IMR-90 (cell line): ENCODE data around the gene VAC14. TPM values are rescaled to one million over a fixed set of nuclear protein-coding genes. Genes with fewer than 3 reads are reported as not detected.

ENCODE experiments used
- ATAC-seq: fragments of 200-7000 bp; cut with Tn5 transposase; 2 replicates; pipeline ENCODE4 v1.9.1; 2020; ENCODE audit warnings: low read depth, mild to moderate bottlenecking, moderate library complexity
- BruUV-seq: library from RNA; stranded (reverse); fragments of 400-500 nt; replicated peaks from 2 replicates; lab custom pipeline; 2021; lab: Mats Ljungman, UMichigan
- CTCF ChIA-PET: fragments of 300-600 bp; formaldehyde crosslinking; extraction: SDS; loops from one replicate; lab custom pipeline; 2021; ENCODE audit warnings: antibody characterized with exemption; lab: Yijun Ruan, JAX
- POLR2A ChIA-PET: fragments of 300-600 bp; sonication (Branson Sonifier 250); formaldehyde crosslinking; loops from one replicate; lab custom pipeline; 2022; ENCODE audit warnings: antibody characterized with exemption; ENCODE audit not compliant: unreplicated experiment; lab: Charles Lee
- DNase-seq: peaks from one replicate; pipeline ENCODE4 v3.0.0; 2013
- H2AFZ ChIP-seq: replicated peaks from 2 replicates; pipeline ENCODE3; 2013; ENCODE audit warnings: low read length, mild to moderate bottlenecking; ENCODE audit not compliant: poor library complexity
- H2AK5ac ChIP-seq: 2 replicates; pipeline ENCODE4 v1.6.1; 2013; ENCODE audit warnings: low read depth, low read length, inconsistent platforms
- H2AK9ac ChIP-seq: replicated peaks from 2 replicates; pipeline ENCODE3; 2013; ENCODE audit warnings: mild to moderate bottlenecking, low read depth, low read length, moderate library complexity; ENCODE audit not compliant: poor library complexity
- H2BK120ac ChIP-seq: 2 replicates; pipeline ENCODE4 v1.6.1; 2013; ENCODE audit warnings: low read depth, low read length, inconsistent platforms
- H2BK15ac ChIP-seq: 3 replicates; pipeline ENCODE4 v1.6.1; 2013; ENCODE audit warnings: low read depth, low read length, inconsistent platforms
- H2BK20ac ChIP-seq: 2 replicates; pipeline ENCODE4 v1.6.1; 2013; ENCODE audit warnings: low read depth, mild to moderate bottlenecking, inconsistent platforms, low read length, moderate library complexity
- H2BK5ac ChIP-seq: 2 replicates; pipeline ENCODE4 v1.6.1; 2013; ENCODE audit warnings: mild to moderate bottlenecking, low read depth, low read length, inconsistent platforms; ENCODE audit not compliant: poor library complexity, severe bottlenecking
- H3K14ac ChIP-seq: replicated peaks from 2 replicates; pipeline ENCODE4 v1.6.1; 2013; ENCODE audit warnings: low read depth, low read length, inconsistent platforms
- H3K18ac ChIP-seq: 2 replicates; pipeline ENCODE4 v1.6.1; 2013; ENCODE audit warnings: low read depth, low read length, control low read depth
- H3K23ac ChIP-seq: 2 replicates; pipeline ENCODE4 v1.6.1; 2013; ENCODE audit warnings: low read depth, low read length, inconsistent platforms
- H3K27ac ChIP-seq: 2 replicates; pipeline ENCODE4 v1.5.1; 2013; ENCODE audit warnings: mild to moderate bottlenecking, control low read depth, low read length; ENCODE audit not compliant: insufficient read depth
- H3K27me3 ChIP-seq: 2 replicates; pipeline ENCODE4 v1.6.1; 2013; ENCODE audit warnings: low read length; ENCODE audit not compliant: control insufficient read depth, insufficient read depth
- H3K36me3 ChIP-seq: 2 replicates; pipeline ENCODE4 v1.6.1; 2013; ENCODE audit warnings: low read length, mixed read lengths; ENCODE audit not compliant: control insufficient read depth, insufficient read depth
- H3K4ac ChIP-seq: 2 replicates; pipeline ENCODE4 v1.6.1; 2013; ENCODE audit warnings: low read depth, low read length, inconsistent platforms
- H3K4me1 ChIP-seq: 2 replicates; pipeline ENCODE4 v1.6.1; 2013; ENCODE audit warnings: low read length, mixed read lengths; ENCODE audit not compliant: control insufficient read depth, insufficient read depth
- H3K4me2 ChIP-seq: 2 replicates; pipeline ENCODE4 v1.6.1; 2013; ENCODE audit warnings: low read depth, mild to moderate bottlenecking, control low read depth, low read length, moderate library complexity
- H3K4me3 ChIP-seq: 2 replicates; pipeline ENCODE4 v1.5.1; 2013; ENCODE audit warnings: low read depth, mild to moderate bottlenecking, control low read depth, low read length, moderate library complexity; ENCODE audit not compliant: insufficient read depth
- H3K56ac ChIP-seq: 2 replicates; pipeline ENCODE4 v1.6.1; 2013; ENCODE audit warnings: low read length, inconsistent platforms; ENCODE audit not compliant: insufficient read depth; ENCODE audit errors: extremely low read depth
- H3K79me1 ChIP-seq, 2 experiments: 2 replicates each; pipeline ENCODE4 v1.6.1; 2013; ENCODE audit warnings: low read length in 2 of 2, inconsistent platforms in 1 of 2, low read depth in 1 of 2
- H3K9ac ChIP-seq: 2 replicates; pipeline ENCODE4 v1.6.1; 2013; ENCODE audit warnings: low read depth, low read length, control low read depth
- H3K9me1 ChIP-seq: 2 replicates; pipeline ENCODE4 v1.6.1; 2013; ENCODE audit warnings: low read length, inconsistent platforms; ENCODE audit not compliant: insufficient read depth
- H3K9me3 ChIP-seq: 2 replicates; pipeline ENCODE4 v1.6.1; 2013; ENCODE audit warnings: low read length; ENCODE audit not compliant: control insufficient read depth, insufficient read depth
- H4K20me1 ChIP-seq: 2 replicates; pipeline ENCODE4 v1.6.1; 2013; ENCODE audit warnings: low read length, inconsistent platforms; ENCODE audit not compliant: insufficient read depth
- H4K5ac ChIP-seq: 2 replicates; pipeline ENCODE4 v1.6.1; 2013; ENCODE audit warnings: mild to moderate bottlenecking, low read depth, low read length, control low read depth
- H4K8ac ChIP-seq, 2 experiments: 2 replicates each; pipeline ENCODE4 v1.6.1; 2013; ENCODE audit warnings: low read depth in 2 of 2, low read length in 2 of 2, control low read depth in 1 of 2, inconsistent platforms in 1 of 2
- H4K91ac ChIP-seq: 2 replicates; pipeline ENCODE4 v1.6.1; 2013; ENCODE audit warnings: low read depth, low read length, inconsistent platforms; ENCODE audit not compliant: insufficient read depth
- BHLHE40 ChIP-seq: fragments of 150-350 bp; IDR thresholded peaks from 2 replicates; pipeline ENCODE4 v1.6.1; 2016; ENCODE audit warnings: mild to moderate bottlenecking, low read depth, low read length
- CEBPB ChIP-seq: IDR thresholded peaks from 2 replicates; pipeline ENCODE4 v1.6.1; 2012; ENCODE audit warnings: low read depth, low read length, improper control_type of control experiment
- CHD1 ChIP-seq: IDR thresholded peaks from 2 replicates; pipeline ENCODE4 v1.6.1; 2012; ENCODE audit warnings: low read depth, low read length, improper control_type of control experiment
- CTCF ChIP-seq: conservative IDR thresholded peaks from 2 replicates; pipeline ENCODE4 v1.5.1; 2012; ENCODE audit warnings: mild to moderate bottlenecking, low read depth, low read length, improper control_type of control experiment
- ELK1 ChIP-seq: fragments of 150-350 bp; IDR thresholded peaks from 2 replicates; pipeline ENCODE4 v1.6.1; 2016; ENCODE audit warnings: low read depth, mild to moderate bottlenecking, low read length, moderate library complexity, borderline replicate concordance
- FOS ChIP-seq: fragments of 150-350 bp; IDR thresholded peaks from 2 replicates; pipeline ENCODE4 v1.6.1; 2016; ENCODE audit warnings: low read depth, low read length
- MAFK ChIP-seq: IDR thresholded peaks from 2 replicates; pipeline ENCODE4 v1.6.1; 2012; ENCODE audit warnings: low read depth, low read length, improper control_type of control experiment
- MAZ ChIP-seq: IDR thresholded peaks from 2 replicates; pipeline ENCODE4 v1.6.1; 2012; ENCODE audit warnings: low read depth, mild to moderate bottlenecking, low read length, improper control_type of control experiment, moderate library complexity, borderline replicate concordance
- NFE2L2 ChIP-seq: fragments of 150-350 bp; IDR thresholded peaks from 2 replicates; pipeline ENCODE4 v1.6.1; 2016; ENCODE audit warnings: low read depth, mild to moderate bottlenecking, low read length
- POLR2A ChIP-seq: IDR thresholded peaks from 2 replicates; pipeline ENCODE4 v1.6.1; 2012; ENCODE audit warnings: mild to moderate bottlenecking, low read depth, low read length
- RCOR1 ChIP-seq: IDR thresholded peaks from 2 replicates; pipeline ENCODE4 v1.6.1; 2012; ENCODE audit warnings: mild to moderate bottlenecking, low read length, improper control_type of control experiment; ENCODE audit not compliant: insufficient replicate concordance
- USF2 ChIP-seq: fragments of 150-350 bp; IDR thresholded peaks from 2 replicates; pipeline ENCODE4 v1.6.1; 2017; ENCODE audit warnings: mild to moderate bottlenecking, antibody characterized with exemption, low read length, low read depth
- WGBS, 2 experiments: methylation state at CpG; one replicate each; pipeline versions ENCODE4 v1.1.5 to v1.1.7; 2013; ENCODE audit warnings: missing lambda C conversion rate in 2 of 2; ENCODE audit not compliant: insufficient read length in 1 of 2; ENCODE audit errors: extremely low coverage in 2 of 2; 5-methylcytosine and 5-hydroxymethylcytosine counted together
- dilution Hi-C: fragments of 300-500 bp; cut with HindIII; formaldehyde crosslinking; loops from one replicate; pipeline ENCODE4 v1.14.3; 2018; ENCODE audit warnings: low sequenced_read_pairs; ENCODE audit not compliant: unreplicated experiment
- in situ Hi-C: fragments of 300-500 bp; cut with MboI; formaldehyde crosslinking; loops from 3 replicates; pipeline ENCODE4 v1.14.3; 2019; ENCODE audit warnings: low sequenced_read_pairs, inconsistent platforms, mixed read lengths
- intact Hi-C: fragments of 100-400 bp; cut with micrococcal nuclease; formaldehyde crosslinking; loops from 2 replicates; pipeline ENCODE4 v1.10.0; 2022
- polyA plus RNA-seq, 3 experiments: library from polyadenylated mRNA; depleted of rRNA; stranded (reverse); fragments of >200 nt; gene quantifications; 2 replicates each; pipeline ENCODE4 v1.2.3, GENCODE V29; 2012; ENCODE audit warnings: low replicate concordance in 1 of 3
- total RNA-seq: library from RNA; depleted of rRNA; stranded (reverse); fragments of >200 nt; gene quantifications from 2 replicates; pipeline ENCODE4 v1.2.3, GENCODE V29; 2012

The VAC14 gene
- total and polyA plus RNA-seq, 2 of the 4 experiments (the other 2 are of a cell fraction), result 21.1 to 40.2 TPM

- DNase-seq (no peak), ATAC-seq (no peak)
- Histone ChIP-seq H3K9me3 (peaks cover 2% of the 10 kb centered on the region; the same call in 1 of the 2 replicates), H3K9me1 (peaks cover 10% of the 10 kb centered on the region), H2BK20ac (no peak overlapping the region), H2AFZ (no peak overlapping the region), H3K23ac (no peak overlapping the region), H3K4ac (no peak overlapping the region), H3K79me1 (peaks cover 0 to 16% of the 10 kb centered on the region in 2 experiments; a peak in 2 of 4 replicates), H3K14ac (no peak overlapping the region), H4K20me1 (peaks cover 9% of the 10 kb centered on the region; the same call in 1 of the 2 replicates), H3K4me1 (peaks cover 3% of the 10 kb centered on the region; the same call in 1 of the 2 replicates), H3K56ac (no peak overlapping the region), H2BK5ac (no peak overlapping the region), H3K27ac (no peak overlapping the region), H3K9ac (no peak overlapping the region), H2AK5ac (no peak overlapping the region), H3K36me3 (peaks cover 56% of the 10 kb centered on the region), H2BK15ac (no peak overlapping the region), H4K5ac (no peak overlapping the region), H3K18ac (no peak overlapping the region), H2BK120ac (no peak overlapping the region), H3K4me3 (no peak overlapping the region), H3K4me2 (no peak overlapping the region), H4K8ac (no peak overlapping the region), H4K91ac (no peak overlapping the region), H3K27me3 (no peaks in the 10 kb centered on the region), H2AK9ac (no peak overlapping the region)
- dilution Hi-C loops, result no loop called here
- ChIA-PET POLR2A (no interaction called here), CTCF (no interaction called here)
- in situ Hi-C loops, result loop anchor here (10.0 to 25.0 kb wide), 3 partner anchors 507 to 707 kb away; partner anchors contain the start of genes CALB2, CMTR2 and ZNF19
- intact Hi-C loops, result no loop called here
- 84% methylated on average over 5 of the region's 10 CpGs; no CpG with 5 or more reads in 1 of the 2 experiments for WGBS, 2 experiments
- no TSS peak for BruUV-seq
- TF ChIP-seq BHLHE40, result no peak
- TF ChIP-seq MAZ, result no peak
- no peak for TF ChIP-seq NFE2L2
- TF ChIP-seq ELK1, result no peak
- no peak for TF ChIP-seq CTCF
- TF ChIP-seq FOS, result no peak
- no peak for TF ChIP-seq MAFK
- no peak for TF ChIP-seq CHD1
- TF ChIP-seq POLR2A, result no peak
- TF ChIP-seq RCOR1, result no peak
- TF ChIP-seq CEBPB, result no peak
- no peak for TF ChIP-seq USF2
Observed at GRCh38 chr16:70780546-70780945, 20.4 kb downstream of the VAC14 start.
